ENCODE results near the gene MRPL4. TPM values are rescaled to one million over a fixed set of nuclear protein-coding genes. Genes with fewer than 3 reads are reported as not detected.
A peak's percentile ranks its signal among the peaks of the same experiment; 100 is the strongest.

Gene MRPL4
- total and polyA plus RNA-seq, 2 of the 13 experiments (the other 11 are each of a cell fraction or from before 2014, with no cell fraction given), result 40.6 to 42.5 TPM

DNA sequence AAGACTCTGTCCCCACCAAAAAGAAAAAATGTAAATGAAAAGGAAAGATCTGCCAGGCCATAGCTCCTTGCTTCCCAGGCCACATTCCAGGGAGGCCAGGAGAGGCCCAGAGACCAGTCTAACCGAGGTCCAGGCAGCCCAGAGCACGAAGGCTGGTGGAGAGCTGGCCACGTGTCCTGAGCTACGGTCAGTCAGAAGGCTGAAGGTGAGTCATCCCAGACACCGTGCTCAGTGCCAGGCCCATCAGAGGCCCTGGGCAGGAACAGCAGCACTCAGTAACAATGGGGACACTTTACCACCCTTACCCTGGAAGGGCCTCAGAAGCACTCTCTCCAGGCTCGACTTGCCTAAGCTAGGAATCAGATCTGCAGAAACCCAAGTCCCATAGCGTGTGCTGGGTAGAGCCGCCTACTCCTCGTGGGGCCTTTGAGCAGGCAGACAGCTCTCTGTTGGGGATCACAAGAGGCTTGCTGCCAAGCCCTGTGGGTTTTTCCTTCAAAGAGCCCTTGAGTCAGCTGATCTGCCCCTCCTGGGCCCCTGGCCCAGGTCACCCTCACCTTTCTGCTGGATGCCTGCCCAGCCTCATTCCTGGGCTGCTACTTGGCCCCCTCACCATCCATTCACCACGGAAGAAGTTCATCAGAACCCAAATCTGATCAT is 45.7 kb upstream of the MRPL4 start (continued):
- TF ChIP-seq RXRB (CRISPR knock-in tag; IDR thresholded peaks at IDR 0.05; ENCODE audit: borderline replicate concordance) (0 out of 2 replicates have a peak, but pooled peaks have one; percentile 25), ZMAT3 (CRISPR knock-in tag; conservative IDR thresholded peaks at IDR 0.05) (peak; percentile 86; the same call in 1 of the 2 replicates), JUN (CRISPR knock-in tag; IDR thresholded peaks at IDR 0.05) (no peak), TBX3 (IDR thresholded peaks at IDR 0.05; ENCODE audit: borderline replicate concordance) (no peak), CEBPG (CRISPR knock-in tag; IDR thresholded peaks at IDR 0.05) (no peak), NFRKB (IDR thresholded peaks at IDR 0.05) (no peak), ZNF670 (CRISPR knock-in tag; IDR thresholded peaks at IDR 0.05; ENCODE audit: borderline replicate concordance) (no peak), SNAPC5 (CRISPR knock-in tag; IDR thresholded peaks at IDR 0.05; ENCODE audit: borderline replicate concordance) (no peak), ZNF556 (CRISPR knock-in tag; IDR thresholded peaks at IDR 0.05; ENCODE audit: borderline replicate concordance) (no peak), NFE2L2 (IDR thresholded peaks at IDR 0.05; ENCODE audit: low read length) (no peak), ARHGAP35 (CRISPR knock-in tag; IDR thresholded peaks at IDR 0.05; ENCODE audit: borderline replicate concordance) (no peak), ERF (CRISPR knock-in tag; IDR thresholded peaks at IDR 0.05) (peak; percentile 85), STAT5B (CRISPR knock-in tag; IDR thresholded peaks at IDR 0.05) (no peak), IRF9 (CRISPR knock-in tag; IDR thresholded peaks at IDR 0.05; ENCODE audit: borderline replicate concordance) (no peak), KDM3A (CRISPR knock-in tag; IDR thresholded peaks at IDR 0.05; ENCODE audit: low read depth) (no peak), ZNF772 (CRISPR knock-in tag; IDR thresholded peaks at IDR 0.05) (no peak), ZNF720 (CRISPR knock-in tag; IDR thresholded peaks at IDR 0.05) (no peak), NCOA1 (CRISPR knock-in tag; IDR thresholded peaks at IDR 0.05) (no peak), RBAK (CRISPR knock-in tag; IDR thresholded peaks at IDR 0.05) (no peak), ZNF776 (CRISPR knock-in tag; IDR thresholded peaks at IDR 0.05) (no peak), GATA4 (IDR thresholded peaks at IDR 0.05; ENCODE audit: borderline replicate concordance, low read depth) (no peak), PRPF4 (IDR thresholded peaks at IDR 0.05; ENCODE audit: low read depth, low read length, poor library complexity, severe bottlenecking) (no peak), DMAP1 (CRISPR knock-in tag; IDR thresholded peaks at IDR 0.05) (0 out of 2 replicates have a peak, but pooled peaks have one; percentile 33)
- TF ChIP-seq, protein P1, sequence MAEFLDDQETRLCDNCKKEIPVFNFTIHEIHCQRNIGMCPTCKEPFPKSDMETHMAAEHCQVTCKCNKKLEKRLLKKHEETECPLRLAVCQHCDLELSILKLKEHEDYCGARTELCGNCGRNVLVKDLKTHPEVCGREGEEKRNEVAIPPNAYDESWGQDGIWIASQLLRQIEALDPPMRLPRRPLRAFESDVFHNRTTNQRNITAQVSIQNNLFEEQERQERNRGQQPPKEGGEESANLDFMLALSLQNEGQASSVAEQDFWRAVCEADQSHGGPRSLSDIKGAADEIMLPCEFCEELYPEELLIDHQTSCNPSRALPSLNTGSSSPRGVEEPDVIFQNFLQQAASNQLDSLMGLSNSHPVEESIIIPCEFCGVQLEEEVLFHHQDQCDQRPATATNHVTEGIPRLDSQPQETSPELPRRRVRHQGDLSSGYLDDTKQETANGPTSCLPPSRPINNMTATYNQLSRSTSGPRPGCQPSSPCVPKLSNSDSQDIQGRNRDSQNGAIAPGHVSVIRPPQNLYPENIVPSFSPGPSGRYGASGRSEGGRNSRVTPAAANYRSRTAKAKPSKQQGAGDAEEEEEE (CRISPR knock-in tag; IDR thresholded peaks at IDR 0.05; ENCODE audit: borderline replicate concordance), result no peak
- TF ChIP-seq, protein P2, sequence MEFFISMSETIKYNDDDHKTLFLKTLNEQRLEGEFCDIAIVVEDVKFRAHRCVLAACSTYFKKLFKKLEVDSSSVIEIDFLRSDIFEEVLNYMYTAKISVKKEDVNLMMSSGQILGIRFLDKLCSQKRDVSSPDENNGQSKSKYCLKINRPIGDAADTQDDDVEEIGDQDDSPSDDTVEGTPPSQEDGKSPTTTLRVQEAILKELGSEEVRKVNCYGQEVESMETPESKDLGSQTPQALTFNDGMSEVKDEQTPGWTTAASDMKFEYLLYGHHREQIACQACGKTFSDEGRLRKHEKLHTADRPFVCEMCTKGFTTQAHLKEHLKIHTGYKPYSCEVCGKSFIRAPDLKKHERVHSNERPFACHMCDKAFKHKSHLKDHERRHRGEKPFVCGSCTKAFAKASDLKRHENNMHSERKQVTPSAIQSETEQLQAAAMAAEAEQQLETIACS (CRISPR knock-in tag; IDR thresholded peaks at IDR 0.05), result no peak
- TF ChIP-seq, protein P3, sequence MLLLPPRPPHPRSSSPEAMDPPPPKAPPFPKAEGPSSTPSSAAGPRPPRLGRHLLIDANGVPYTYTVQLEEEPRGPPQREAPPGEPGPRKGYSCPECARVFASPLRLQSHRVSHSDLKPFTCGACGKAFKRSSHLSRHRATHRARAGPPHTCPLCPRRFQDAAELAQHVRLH (CRISPR knock-in tag; IDR thresholded peaks at IDR 0.05; ENCODE audit: borderline replicate concordance, low read depth), result peak; percentile 54; the same call in 1 of the 2 replicates
- TF ChIP-seq, protein P4, sequence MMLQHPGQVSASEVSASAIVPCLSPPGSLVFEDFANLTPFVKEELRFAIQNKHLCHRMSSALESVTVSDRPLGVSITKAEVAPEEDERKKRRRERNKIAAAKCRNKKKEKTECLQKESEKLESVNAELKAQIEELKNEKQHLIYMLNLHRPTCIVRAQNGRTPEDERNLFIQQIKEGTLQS (CRISPR knock-in tag; IDR thresholded peaks at IDR 0.05), result peak; percentile 85
- TF ChIP-seq, protein P5, sequence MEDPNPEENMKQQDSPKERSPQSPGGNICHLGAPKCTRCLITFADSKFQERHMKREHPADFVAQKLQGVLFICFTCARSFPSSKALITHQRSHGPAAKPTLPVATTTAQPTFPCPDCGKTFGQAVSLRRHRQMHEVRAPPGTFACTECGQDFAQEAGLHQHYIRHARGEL (CRISPR knock-in tag; IDR thresholded peaks at IDR 0.05), result no peak

Data from HepG2 (cell line).